A549 (cell line): Measurements from ENCODE around the gene ODAM.

Experiments
- CEBPB ChIP-seq, 2 experiments: fragments of >200 bp in 1 of 2; sonication (Bioruptor Twin) in 1 of 2; formaldehyde crosslinking in 1 of 2; IDR thresholded peaks; 2 replicates each; pipeline ENCODE4 v1.6.1; 2012 to 2016
- CHD2 ChIP-seq: fragments of 150-350 bp; IDR thresholded peaks from 2 replicates; pipeline ENCODE4 v1.6.1; 2014; ENCODE audit warnings: low read length; ENCODE audit not compliant: partially characterized antibody
- CTCF ChIP-seq: fragments of >200 bp; sonication (Bioruptor Twin); formaldehyde crosslinking; IDR thresholded peaks from 3 replicates; pipeline ENCODE4 v1.5.1; 2016
- NFE2L2 ChIP-seq: fragments of 150-350 bp; conservative IDR thresholded peaks from 2 replicates; pipeline ENCODE4 v1.6.1; 2014; ENCODE audit warnings: low read length

- TF ChIP-seq CEBPB (IDR thresholded peaks at IDR 0.05) (no peak), CTCF (no peak), NFE2L2 (no peak), CHD2 (no peak)
These were observed 3.9 kb upstream of the ODAM start for GRCh38 chr4:70191647-70192046.
